Natural killer cell (primary cell): ENCODE data around the gene CCDC172. TPM values are rescaled to one million over a fixed set of nuclear protein-coding genes. Genes with fewer than 3 reads are reported as not detected.
"Not testable (repeated sequence)": the region's sequence is repeated elsewhere in the genome, so short reads cannot be mapped to it uniquely, and the experiment has no call there.

Source experiments
- ATAC-seq, 3 donors: fragments of 150-1000 bp in 2 of 3; fragments of 200-7000 bp in 1 of 3; cut with Tn5 transposase; 1 replicate in 1 of 3; 2 replicates in 2 of 3; pipeline ENCODE4 v1.10.0; 2021; ENCODE audit warnings: mild to moderate bottlenecking in 2 of 3, moderate library complexity in 2 of 3
- DNase-seq, 2 donors: peaks; one replicate each; pipeline versions ENCODE4 v3.0.0 to v3.0.0-alpha.2; 2013 to 2021; ENCODE audit warnings: mixed read lengths in 1 of 2
- H3K27ac ChIP-seq: one replicate; pipeline ENCODE4 v1.5.1; 2013; ENCODE audit warnings: mild to moderate bottlenecking, low read length
- H3K27me3 ChIP-seq: one replicate; pipeline ENCODE4 v1.6.1; 2013; ENCODE audit warnings: low read length; ENCODE audit not compliant: control insufficient read depth, insufficient read depth
- H3K36me3 ChIP-seq: one replicate; pipeline ENCODE4 v1.6.1; 2013; ENCODE audit warnings: low read length; ENCODE audit not compliant: control insufficient read depth, insufficient read depth
- H3K4me1 ChIP-seq: one replicate; pipeline ENCODE4 v1.6.1; 2013; ENCODE audit warnings: low read length; ENCODE audit not compliant: control insufficient read depth, insufficient read depth
- H3K4me3 ChIP-seq: one replicate; pipeline ENCODE4 v1.5.1; 2013; ENCODE audit warnings: low read length
- H3K9me3 ChIP-seq: one replicate; pipeline ENCODE4 v1.6.1; 2013; ENCODE audit warnings: low read length; ENCODE audit not compliant: control insufficient read depth, insufficient read depth
- H3K27ac Mint-ChIP-seq, 2 donors: one replicate each; pipeline ENCODE4 v1.8.0; 2022; ENCODE audit warnings: mild to moderate bottlenecking in 2 of 2, mixed read lengths in 2 of 2, moderate library complexity in 1 of 2
- H3K27me3 Mint-ChIP-seq, 2 donors: one replicate each; pipeline ENCODE4 v1.8.0; 2022; ENCODE audit warnings: low read depth in 2 of 2, mixed read lengths in 2 of 2
- H3K36me3 Mint-ChIP-seq: one replicate; pipeline ENCODE4 v1.8.0; 2022; ENCODE audit warnings: mixed read lengths
- H3K4me1 Mint-ChIP-seq, 2 donors: one replicate each; pipeline ENCODE4 v1.8.0; 2022; ENCODE audit warnings: mixed read lengths in 2 of 2
- H3K4me3 Mint-ChIP-seq: one replicate; pipeline ENCODE4 v1.8.0; 2022; ENCODE audit warnings: mild to moderate bottlenecking, moderate library complexity, mixed read lengths
- H3K9me3 Mint-ChIP-seq, 2 donors: one replicate each; pipeline ENCODE4 v1.8.0; 2022; ENCODE audit warnings: mixed read lengths in 2 of 2
- CTCF ChIP-seq: fragments of 200-600 bp; IDR thresholded peaks from one replicate; pipeline ENCODE4 v1.8.0; 2022; ENCODE audit warnings: antibody characterized with exemption
- WGBS: methylation state at CpG from one replicate; pipeline ENCODE4 v1.1.7; 2013; ENCODE audit warnings: missing lambda C conversion rate; ENCODE audit not compliant: insufficient coverage; 5-methylcytosine and 5-hydroxymethylcytosine counted together
- intact Hi-C: fragments of 100-400 bp; cut with micrococcal nuclease; formaldehyde crosslinking; loops from one replicate; pipeline ENCODE4 v1.14.2; 2022
- total RNA-seq, 4 donors: library from RNA; stranded (reverse); fragments of 120-200 nt in 1 of 4; gene quantifications; one replicate each; pipeline versions ENCODE4 v1.2.3 to v1.2.4, GENCODE V29; 2013 to 2022

CCDC172 gene
- total RNA-seq, 3 donors from 2014 or later (not counting 1 experiment from before 2014, with no cell fraction given): not detected

- H3K27ac ChIP-seq: no peak overlapping the region
- no peak overlapping the region for H3K4me3 Mint-ChIP-seq
- no peaks in the 10 kb centered on the region for H3K27me3 ChIP-seq
- H3K4me3 ChIP-seq: no peak overlapping the region
- no peak for DNase-seq
- no peak for ATAC-seq
- 98% methylated on average over 4 of the region's 5 CpGs for WGBS
- H3K9me3 ChIP-seq: no peaks in the 10 kb centered on the region
- no peaks in the 10 kb centered on the region for H3K9me3 Mint-ChIP-seq
- no peak overlapping the region for H3K27ac Mint-ChIP-seq
- H3K4me1 Mint-ChIP-seq: no peaks in the 10 kb centered on the region
- no peaks in the 10 kb centered on the region for H3K4me1 ChIP-seq
- no peaks in the 10 kb centered on the region for H3K27me3 Mint-ChIP-seq
- H3K36me3 ChIP-seq: no peaks in the 10 kb centered on the region
- intact Hi-C loops: no loop called here
- H3K36me3 Mint-ChIP-seq: no peaks in the 10 kb centered on the region
- no peak for TF ChIP-seq CTCF
Observed at GRCh38 chr10:116382290-116382689, 58.0 kb downstream of the CCDC172 start.

GRCh38 chr10:116385311-116385710 is 61.1 kb downstream of the CCDC172 start:
- no peaks in the 10 kb centered on the region for H3K27me3 ChIP-seq
- Mint-ChIP-seq H3K4me1 (no peaks in the 10 kb centered on the region), H3K36me3 (no peaks in the 10 kb centered on the region), H3K4me3 (no peak overlapping the region), H3K9me3 (no peaks in the 10 kb centered on the region), H3K27me3 (no peaks in the 10 kb centered on the region), H3K27ac (no peak overlapping the region)
- no peak overlapping the region for H3K4me3 ChIP-seq
- no peaks in the 10 kb centered on the region for H3K9me3 ChIP-seq
- no peak for DNase-seq
- H3K27ac ChIP-seq: no peak overlapping the region
- TF ChIP-seq CTCF: no peak
- 74% methylated on average over 2 of the region's 2 CpGs for WGBS
- intact Hi-C loops: no loop called here
- no peak for ATAC-seq
- H3K4me1 ChIP-seq: no peaks in the 10 kb centered on the region
- no peaks in the 10 kb centered on the region for H3K36me3 ChIP-seq

- H3K36me3 ChIP-seq: no peaks in the 10 kb centered on the region
- no peaks in the 10 kb centered on the region for H3K4me1 ChIP-seq
- no peaks in the 10 kb centered on the region for H3K9me3 ChIP-seq
- no peak overlapping the region for H3K4me3 ChIP-seq
- Mint-ChIP-seq H3K4me1 (no peaks in the 10 kb centered on the region), H3K9me3 (no peaks in the 10 kb centered on the region), H3K4me3 (no peak overlapping the region), H3K36me3 (no peaks in the 10 kb centered on the region), H3K27ac (no peak overlapping the region), H3K27me3 (no peaks in the 10 kb centered on the region)
- no peak overlapping the region for H3K27ac ChIP-seq
- peak; percentile 30 for TF ChIP-seq CTCF
- no peak for ATAC-seq
- no peaks in the 10 kb centered on the region for H3K27me3 ChIP-seq
- DNase-seq: peak in 1 of 2 donors; percentile 28
- 10% methylated on average over 1 of the region's 1 CpG for WGBS
- intact Hi-C loops: no loop called here
Observed at GRCh38 chr10:116385994-116386809, 62.0 kb downstream of the CCDC172 start.

- H3K4me1 ChIP-seq, H3K4me1 Mint-ChIP-seq, intact Hi-C loops, DNase-seq, H3K27me3 ChIP-seq, H3K27ac Mint-ChIP-seq, H3K27ac ChIP-seq, H3K27me3 Mint-ChIP-seq, H3K9me3 Mint-ChIP-seq, H3K36me3 Mint-ChIP-seq, H3K9me3 ChIP-seq, ATAC-seq, H3K4me3 ChIP-seq, H3K36me3 ChIP-seq, H3K4me3 Mint-ChIP-seq: not testable (repeated sequence)
- 94% methylated on average over 43 of the region's 43 CpGs for WGBS
Observed at GRCh38 chr10:116393246-116393831, 69.1 kb downstream of the CCDC172 start.
